Central memory CD4-positive, alpha-beta T cell (primary cell): ENCODE data around the gene ELP6.

Source experiments
- DNase-seq: peaks from one replicate; pipeline ENCODE4 v3.0.0; 2022

ELP6 gene

DNA sequence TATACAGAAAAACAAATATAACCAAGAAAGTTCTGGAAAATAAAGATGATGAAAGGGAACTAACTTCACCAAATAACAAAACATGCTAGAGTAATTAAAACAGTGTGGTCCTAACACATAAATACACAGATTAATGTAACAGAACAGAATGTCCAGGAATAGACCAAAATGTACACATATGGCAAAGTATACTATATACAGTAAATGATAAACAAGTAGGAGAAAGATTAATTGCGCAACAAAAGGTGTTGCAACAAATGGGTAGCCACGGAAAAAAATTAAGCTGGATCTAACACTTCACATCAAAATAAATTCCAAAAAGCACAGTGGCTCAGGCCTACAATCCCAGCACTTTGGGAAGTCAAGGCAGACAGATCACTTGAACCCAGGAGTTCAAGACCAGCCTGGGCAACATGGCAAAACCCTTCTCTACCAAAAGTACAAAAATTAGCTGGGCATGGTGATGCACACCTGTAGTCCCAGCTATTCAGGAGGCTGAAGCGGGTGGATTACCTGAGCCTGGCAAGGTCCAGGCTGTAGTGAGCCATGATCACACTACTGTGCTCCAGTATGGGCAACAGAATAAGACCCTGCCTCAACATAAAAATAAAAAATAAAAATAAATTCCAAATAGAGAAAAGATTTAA is 57.6 kb downstream of the ELP6 start:
- DNase-seq = no peak

DNA sequence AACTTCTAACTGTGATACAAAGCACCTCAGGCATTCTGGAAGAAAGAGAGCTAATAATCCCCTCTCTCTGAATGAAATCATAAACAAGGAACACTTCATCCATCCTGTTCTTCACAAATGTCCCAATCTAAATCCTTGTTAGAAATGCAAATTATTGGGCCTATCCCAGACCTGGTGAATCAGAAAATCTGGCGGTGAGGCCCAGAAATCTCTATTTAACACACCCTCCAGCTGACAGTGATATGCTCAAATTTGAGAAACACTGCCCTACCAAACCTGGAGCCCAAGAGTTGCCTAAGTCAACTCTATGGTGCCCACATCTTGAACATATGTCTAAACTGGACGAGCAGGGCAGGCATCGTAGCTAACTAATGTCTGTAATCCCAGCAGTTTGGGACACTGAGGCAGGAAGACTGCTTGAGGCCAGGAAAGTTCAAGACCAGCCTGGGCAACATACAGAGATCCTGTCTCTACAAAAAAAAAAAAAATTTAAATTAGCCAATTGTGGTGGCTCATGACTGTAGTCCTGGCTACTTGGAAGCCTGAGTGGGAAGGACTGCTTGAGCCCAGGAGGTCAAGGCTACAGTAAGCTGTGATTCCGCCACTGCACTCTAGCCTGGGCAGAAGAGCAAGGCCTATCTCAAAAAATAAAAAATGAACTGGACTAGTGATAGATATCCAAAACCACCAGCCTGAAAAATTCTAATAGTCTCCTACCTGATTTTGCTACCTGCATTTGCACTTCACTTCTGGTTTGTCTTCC is 60.9 kb downstream of the ELP6 start:
- DNase-seq = no peak
